Osteoblast (primary cell): ENCODE measurements around the gene ANKRD31. TPM values are rescaled to one million over a fixed set of nuclear protein-coding genes. Genes with fewer than 3 reads are reported as not detected.
"Not testable (repeated sequence)": the region's sequence is repeated elsewhere in the genome, so short reads cannot be mapped to it uniquely, and the experiment has no call there.

Experiments used
- DNase-seq: peaks from one replicate; pipeline ENCODE4 v3.0.0; 2011; ENCODE audit warnings: low spot score, mixed read lengths; ENCODE audit not compliant: insufficient read length; ENCODE audit errors: missing footprints
- H2AFZ ChIP-seq: 2 replicates; pipeline ENCODE4 v1.6.0; 2011; ENCODE audit warnings: mild to moderate bottlenecking, low read length
- H3K27ac ChIP-seq: 2 replicates; pipeline ENCODE4 v1.5.1; 2011; ENCODE audit warnings: mild to moderate bottlenecking, low read depth, low read length, moderate library complexity
- H3K27me3 ChIP-seq: 2 replicates; pipeline ENCODE4 v1.6.0; 2012; ENCODE audit warnings: mild to moderate bottlenecking, control low read depth, inconsistent platforms, low read length, moderate library complexity; ENCODE audit not compliant: insufficient read depth
- H3K36me3 ChIP-seq: 2 replicates; pipeline ENCODE4 v1.5.1; 2011; ENCODE audit warnings: mild to moderate bottlenecking, low read length, control low read depth, moderate library complexity; ENCODE audit not compliant: insufficient read depth
- H3K4me1 ChIP-seq: 2 replicates; pipeline ENCODE4 v1.5.1; 2011; ENCODE audit warnings: mild to moderate bottlenecking, low read length, control low read depth, moderate library complexity; ENCODE audit not compliant: insufficient read depth
- H3K4me2 ChIP-seq: 2 replicates; pipeline ENCODE4 v1.6.0; 2011; ENCODE audit warnings: mild to moderate bottlenecking, low read length; ENCODE audit not compliant: insufficient read depth
- H3K4me3 ChIP-seq: fragments of 200-600 bp; sonication (generic); 3 replicates; pipeline ENCODE4 v1.5.1; 2012; ENCODE audit warnings: mild to moderate bottlenecking, low read length, inconsistent platforms; ENCODE audit not compliant: insufficient read depth
- H3K79me2 ChIP-seq: 2 replicates; pipeline ENCODE4 v1.6.0; 2012; ENCODE audit warnings: mild to moderate bottlenecking, low read length, control low read depth, inconsistent platforms; ENCODE audit not compliant: insufficient read depth
- H3K9me3 ChIP-seq: 2 replicates; pipeline ENCODE4 v1.5.1; 2011; ENCODE audit warnings: low read depth, low read length, control low read depth
- H4K20me1 ChIP-seq: 2 replicates; pipeline ENCODE4 v1.6.0; 2012; ENCODE audit warnings: mild to moderate bottlenecking, low read length, control low read depth; ENCODE audit not compliant: insufficient read depth
- total RNA-seq: library from RNA; depleted of rRNA; stranded (reverse); fragments of >200 nt; gene quantifications from 2 replicates; pipeline ENCODE4 v1.2.3, GENCODE V29; 2012
- TF ChIP-seq, protein P1 (sequence below): IDR thresholded peaks from 2 replicates; pipeline ENCODE4 v1.5.1; 2011; ENCODE audit warnings: mild to moderate bottlenecking, low read depth, low read length, moderate library complexity; ENCODE audit errors: extremely low read depth

ANKRD31 gene
- total RNA-seq, 1 donor = 0.36 TPM

GRCh38 chr5:75275147-75275546 lies 38.5 kb upstream of the ANKRD31 start:
- H3K27me3 ChIP-seq = no peaks in the 10 kb centered on the region
- H3K27ac ChIP-seq = no peak overlapping the region
- H3K4me2 ChIP-seq = no peak overlapping the region
- H3K79me2 ChIP-seq = no peaks in the 10 kb centered on the region
- no peaks in the 10 kb centered on the region for H3K4me1 ChIP-seq
- no peak for DNase-seq
- H3K4me3 ChIP-seq = no peak overlapping the region
- H3K36me3 ChIP-seq = no peaks in the 10 kb centered on the region
- no peak overlapping the region for H2AFZ ChIP-seq
- TF ChIP-seq, protein P1, sequence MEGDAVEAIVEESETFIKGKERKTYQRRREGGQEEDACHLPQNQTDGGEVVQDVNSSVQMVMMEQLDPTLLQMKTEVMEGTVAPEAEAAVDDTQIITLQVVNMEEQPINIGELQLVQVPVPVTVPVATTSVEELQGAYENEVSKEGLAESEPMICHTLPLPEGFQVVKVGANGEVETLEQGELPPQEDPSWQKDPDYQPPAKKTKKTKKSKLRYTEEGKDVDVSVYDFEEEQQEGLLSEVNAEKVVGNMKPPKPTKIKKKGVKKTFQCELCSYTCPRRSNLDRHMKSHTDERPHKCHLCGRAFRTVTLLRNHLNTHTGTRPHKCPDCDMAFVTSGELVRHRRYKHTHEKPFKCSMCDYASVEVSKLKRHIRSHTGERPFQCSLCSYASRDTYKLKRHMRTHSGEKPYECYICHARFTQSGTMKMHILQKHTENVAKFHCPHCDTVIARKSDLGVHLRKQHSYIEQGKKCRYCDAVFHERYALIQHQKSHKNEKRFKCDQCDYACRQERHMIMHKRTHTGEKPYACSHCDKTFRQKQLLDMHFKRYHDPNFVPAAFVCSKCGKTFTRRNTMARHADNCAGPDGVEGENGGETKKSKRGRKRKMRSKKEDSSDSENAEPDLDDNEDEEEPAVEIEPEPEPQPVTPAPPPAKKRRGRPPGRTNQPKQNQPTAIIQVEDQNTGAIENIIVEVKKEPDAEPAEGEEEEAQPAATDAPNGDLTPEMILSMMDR = no peak
- H3K9me3 ChIP-seq = peaks cover 2% of the 10 kb centered on the region
- H4K20me1 ChIP-seq = no peaks in the 10 kb centered on the region

GRCh38 chr5:75274486-75274885 lies 37.8 kb upstream of the ANKRD31 start:
- H3K4me2 ChIP-seq = no peak overlapping the region
- no peak overlapping the region for H3K27ac ChIP-seq
- DNase-seq = no peak
- H3K4me1 ChIP-seq = no peaks in the 10 kb centered on the region
- no peaks in the 10 kb centered on the region for H3K27me3 ChIP-seq
- TF ChIP-seq, protein P1 = no peak
- H4K20me1 ChIP-seq = no peaks in the 10 kb centered on the region
- H3K4me3 ChIP-seq = no peak overlapping the region
- H2AFZ ChIP-seq = no peak overlapping the region
- peaks cover 2% of the 10 kb centered on the region for H3K9me3 ChIP-seq
- H3K36me3 ChIP-seq = no peaks in the 10 kb centered on the region
- no peaks in the 10 kb centered on the region for H3K79me2 ChIP-seq

DNA sequence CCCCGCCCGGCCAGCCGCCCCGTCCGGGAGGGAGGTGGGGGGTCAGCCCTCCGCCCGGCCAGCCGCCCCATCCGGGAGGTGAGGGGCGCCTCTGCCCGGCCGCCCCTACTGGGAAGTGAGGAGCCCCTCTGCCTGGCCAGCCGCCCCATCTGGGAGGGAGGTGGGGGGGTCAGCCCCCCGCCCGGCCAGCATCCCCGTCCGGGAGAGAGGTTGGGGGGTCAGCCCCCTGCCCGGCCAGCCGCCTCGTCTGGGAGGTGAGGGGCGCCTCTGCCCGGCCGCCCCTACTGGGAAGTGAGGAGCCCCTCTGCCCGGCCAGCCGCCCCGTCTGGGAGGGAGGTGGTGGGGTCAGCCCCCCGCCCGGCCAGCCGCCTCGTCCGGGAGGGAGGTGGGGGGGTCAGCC lies 33.9 kb upstream of the ANKRD31 start:
- not testable (repeated sequence) for H3K36me3 ChIP-seq, H3K27me3 ChIP-seq, H3K9me3 ChIP-seq, H3K27ac ChIP-seq, H3K4me1 ChIP-seq, H4K20me1 ChIP-seq, H3K4me3 ChIP-seq, DNase-seq, H3K79me2 ChIP-seq, H2AFZ ChIP-seq, H3K4me2 ChIP-seq

DNA sequence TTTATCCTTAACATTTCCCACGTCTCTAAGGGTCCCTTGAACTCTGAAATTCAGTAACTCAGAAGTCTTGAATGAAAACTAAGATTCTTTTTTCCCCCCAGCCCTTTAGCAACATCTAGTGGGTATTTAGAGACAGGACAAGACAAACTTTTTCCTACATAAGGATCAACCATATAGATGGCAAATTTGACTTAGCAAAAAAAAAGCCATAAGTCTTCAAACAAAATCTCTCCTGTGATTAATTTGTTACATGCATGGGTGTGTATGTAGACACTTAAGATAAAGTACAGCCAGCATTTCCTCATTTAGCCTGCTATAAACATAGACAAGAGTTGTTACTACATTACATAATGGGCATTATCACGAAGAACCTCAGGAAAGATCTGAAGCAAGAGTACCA lies 29.1 kb upstream of the ANKRD31 start:
- Histone ChIP-seq H3K36me3 (no peaks in the 10 kb centered on the region), H3K9me3 (no peaks in the 10 kb centered on the region), H4K20me1 (no peaks in the 10 kb centered on the region), H3K27ac (no peak overlapping the region), H3K27me3 (no peaks in the 10 kb centered on the region), H2AFZ (no peak overlapping the region), H3K4me1 (no peaks in the 10 kb centered on the region), H3K4me3 (no peak overlapping the region), H3K4me2 (no peak overlapping the region), H3K79me2 (no peaks in the 10 kb centered on the region)
- TF ChIP-seq, protein P1 = peak; percentile 55
- DNase-seq = peak; percentile 69
